Hepatocyte (in vitro differentiated cells): ENCODE measurements around the gene AQP7. TPM values are rescaled to one million over a fixed set of nuclear protein-coding genes. Genes with fewer than 3 reads are reported as not detected.
"Not testable (repeated sequence)": the region's sequence is repeated elsewhere in the genome, so short reads cannot be mapped to it uniquely, and the experiment has no call there.

Source experiments
- DNase-seq: peaks from one replicate; pipeline ENCODE4 v3.0.0-alpha.2; 2016; ENCODE audit warnings: low spot score
- H2AFZ ChIP-seq: fragments of 200-600 bp; sonication (generic); 2 replicates; pipeline ENCODE4 v1.6.0; 2016; ENCODE audit warnings: antibody characterized with exemption, mild to moderate bottlenecking
- H3K27ac ChIP-seq: fragments of 200-600 bp; sonication (generic); 2 replicates; pipeline ENCODE4 v1.5.1; 2016; ENCODE audit warnings: mild to moderate bottlenecking
- H3K27me3 ChIP-seq: fragments of 200-600 bp; sonication (generic); 2 replicates; pipeline ENCODE4 v1.6.1; 2016
- H3K36me3 ChIP-seq: fragments of 200-600 bp; sonication (generic); replicated peaks from 2 replicates; pipeline ENCODE4 v1.5.1; 2016; ENCODE audit warnings: low read depth; ENCODE audit not compliant: insufficient read depth
- H3K4me1 ChIP-seq: fragments of 200-600 bp; sonication (generic); 2 replicates; pipeline ENCODE4 v1.5.1; 2016; ENCODE audit warnings: mild to moderate bottlenecking, moderate library complexity; ENCODE audit not compliant: insufficient read depth
- H3K4me2 ChIP-seq: fragments of 200-600 bp; sonication (generic); 2 replicates; pipeline ENCODE4 v1.6.0; 2016
- H3K4me3 ChIP-seq: fragments of 200-600 bp; sonication (generic); 2 replicates; pipeline ENCODE4 v1.5.1; 2016; ENCODE audit warnings: mild to moderate bottlenecking
- H3K79me2 ChIP-seq: fragments of 200-600 bp; sonication (generic); 2 replicates; pipeline ENCODE4 v1.6.0; 2017; ENCODE audit warnings: mild to moderate bottlenecking
- H3K9me2 ChIP-seq: fragments of 200-600 bp; sonication (generic); replicated peaks from 2 replicates; pipeline ENCODE4 v1.6.0; 2017; ENCODE audit warnings: mild to moderate bottlenecking; ENCODE audit not compliant: insufficient read depth
- H3K9me3 ChIP-seq: fragments of 200-600 bp; sonication (generic); 2 replicates; pipeline ENCODE4 v1.5.1; 2016; ENCODE audit warnings: low read depth, mild to moderate bottlenecking
- H4K20me1 ChIP-seq: fragments of 200-600 bp; sonication (generic); 2 replicates; pipeline ENCODE4 v1.6.0; 2016; ENCODE audit warnings: mild to moderate bottlenecking; ENCODE audit not compliant: insufficient read depth, poor library complexity, severe bottlenecking
- CTCF ChIP-seq: fragments of 200-600 bp; sonication (generic); IDR thresholded peaks from 2 replicates; pipeline ENCODE4 v1.5.1; 2016; ENCODE audit warnings: antibody characterized with exemption, mild to moderate bottlenecking; ENCODE audit not compliant: poor library complexity
- EZH2 ChIP-seq: fragments of 200-600 bp; sonication (generic); IDR thresholded peaks from 2 replicates; pipeline ENCODE4 v1.6.1; 2016; ENCODE audit warnings: antibody characterized with exemption, mild to moderate bottlenecking, borderline replicate concordance
- EZH2phosphoT487 ChIP-seq: fragments of 200-600 bp; sonication (generic); IDR thresholded peaks from one replicate; pipeline ENCODE4 v1.6.1; 2018; ENCODE audit warnings: antibody characterized with exemption, mild to moderate bottlenecking, low read depth, moderate library complexity; ENCODE audit not compliant: unreplicated experiment, severe bottlenecking
- WGBS: methylation state at CpG from one replicate; pipeline ENCODE4 v1.1.6; 2016; ENCODE audit warnings: low lambda C conversion rate; ENCODE audit errors: missing lambda C conversion rate; 5-methylcytosine and 5-hydroxymethylcytosine counted together
- polyA plus RNA-seq: library from polyadenylated mRNA; unstranded; fragments of >200 nt; fragmentation: Nextera tagmentation; extraction: Ambion mirVana; gene quantifications from 2 replicates; pipeline ENCODE4 v1.2.1, GENCODE V29; 2016
- total RNA-seq: library from RNA; depleted of rRNA; stranded (reverse); fragments of >200 nt; gene quantifications from 2 replicates; pipeline ENCODE4 v1.2.3, GENCODE V29; 2014

The AQP7 gene
- total and polyA plus RNA-seq, 2 experiments from 2014 or later: 11.2 to 16.6 TPM

GRCh38 chr9:33385979-33386640 lies 16.3 kb downstream of the AQP7 start:
- H3K4me3 ChIP-seq, H3K9me2 ChIP-seq, H3K79me2 ChIP-seq, H3K36me3 ChIP-seq, H2AFZ ChIP-seq, H3K27ac ChIP-seq, H3K9me3 ChIP-seq, H3K27me3 ChIP-seq, DNase-seq, H3K4me2 ChIP-seq, H4K20me1 ChIP-seq: not testable (repeated sequence)
- H3K4me1 ChIP-seq: peaks cover 11% of the 10 kb centered on the region
- 93% methylated on average over 23 of the region's 23 CpGs for WGBS

- not testable (repeated sequence) for H3K4me3 ChIP-seq, DNase-seq, H4K20me1 ChIP-seq, H3K4me2 ChIP-seq, H3K27me3 ChIP-seq, H3K27ac ChIP-seq, H2AFZ ChIP-seq, H3K36me3 ChIP-seq, H3K4me1 ChIP-seq, H3K79me2 ChIP-seq, H3K9me2 ChIP-seq, H3K9me3 ChIP-seq
- 99% methylated on average over 10 of the region's 11 CpGs for WGBS
Observed at GRCh38 chr9:33385536-33385935, 16.8 kb downstream of the AQP7 start.

GRCh38 chr9:33383396-33383795 lies 19.0 kb downstream of the AQP7 start:
- H3K4me3 ChIP-seq, DNase-seq: not testable (repeated sequence)

GRCh38 chr9:33382397-33382796 lies 20.0 kb downstream of the AQP7 start:
- not testable (repeated sequence) for DNase-seq, H3K9me3 ChIP-seq, H3K79me2 ChIP-seq, H3K27me3 ChIP-seq, H3K36me3 ChIP-seq, H3K27ac ChIP-seq, H3K4me1 ChIP-seq, H2AFZ ChIP-seq, H3K4me3 ChIP-seq, H4K20me1 ChIP-seq, H3K9me2 ChIP-seq, H3K4me2 ChIP-seq
- WGBS: 69% methylated on average over 10 of the region's 10 CpGs

More at GRCh38 chr9:33383396-33383795, 19.0 kb downstream of the AQP7 start:
- H2AFZ ChIP-seq, H3K27me3 ChIP-seq, H3K9me2 ChIP-seq, H4K20me1 ChIP-seq, H3K27ac ChIP-seq, H3K9me3 ChIP-seq, H3K4me1 ChIP-seq, H3K4me2 ChIP-seq, H3K36me3 ChIP-seq, H3K79me2 ChIP-seq: not testable (repeated sequence)
- WGBS: 98% methylated on average over 10 of the region's 11 CpGs

GRCh38 chr9:33381231-33381791 lies 21.1 kb downstream of the AQP7 start:
- no peaks in the 10 kb centered on the region for H3K27me3 ChIP-seq
- no peaks in the 10 kb centered on the region for H3K9me3 ChIP-seq
- H3K4me2 ChIP-seq: no peak overlapping the region
- no peak for DNase-seq
- no peaks in the 10 kb centered on the region for H3K4me1 ChIP-seq
- no peak for TF ChIP-seq EZH2phosphoT487
- no peaks in the 10 kb centered on the region for H3K9me2 ChIP-seq
- 62% methylated on average over 10 of the region's 11 CpGs for WGBS
- no peak overlapping the region for H3K27ac ChIP-seq
- no peaks in the 10 kb centered on the region for H4K20me1 ChIP-seq
- no peaks in the 10 kb centered on the region for H3K79me2 ChIP-seq
- H3K4me3 ChIP-seq: no peak overlapping the region
- no peaks in the 10 kb centered on the region for H3K36me3 ChIP-seq
- no peak overlapping the region for H2AFZ ChIP-seq

GRCh38 chr9:33380390-33381094 lies 21.8 kb downstream of the AQP7 start:
- Histone ChIP-seq H3K36me3 (no peaks in the 10 kb centered on the region), H4K20me1 (no peaks in the 10 kb centered on the region), H3K4me3 (no peak overlapping the region), H3K4me1 (no peaks in the 10 kb centered on the region), H3K9me3 (no peaks in the 10 kb centered on the region), H2AFZ (no peak overlapping the region), H3K4me2 (no peak overlapping the region), H3K9me2 (no peaks in the 10 kb centered on the region), H3K27ac (no peak overlapping the region), H3K27me3 (no peaks in the 10 kb centered on the region), H3K79me2 (no peaks in the 10 kb centered on the region)
- DNase-seq: no peak
- TF ChIP-seq CTCF (no peak), EZH2phosphoT487 (no peak), EZH2 (no peak)
- WGBS: 95% methylated on average over 2 of the region's 5 CpGs
